B cell (primary cell): ENCODE measurements around the gene ARHGEF4. TPM values are rescaled to one million over a fixed set of nuclear protein-coding genes. Genes with fewer than 3 reads are reported as not detected.

Experiments
- ATAC-seq: fragments of 200-7000 bp; cut with Tn5 transposase; one replicate; pipeline ENCODE4 v1.10.0; 2021; ENCODE audit warnings: low read depth, mild to moderate bottlenecking, moderate number of reproducible peaks, moderate library complexity
- CTCF ChIA-PET: fragments of 350-600 bp; sonication (Branson Sonifier 250); formaldehyde crosslinking; loops from one replicate; lab custom pipeline; 2021; ENCODE audit warnings: antibody characterized with exemption, inconsistent platforms; lab: Charles Lee
- POLR2A ChIA-PET: fragments of 350-600 bp; sonication (Branson Sonifier 250); formaldehyde crosslinking; loops from one replicate; lab custom pipeline; 2021; ENCODE audit warnings: antibody characterized with exemption; lab: Charles Lee
- DNase-seq: peaks from one replicate; pipeline ENCODE4 v3.0.0; 2013
- H2AFZ ChIP-seq: 2 replicates; pipeline ENCODE4 v1.6.1; 2012; ENCODE audit warnings: mild to moderate bottlenecking, low read depth, low read length; ENCODE audit not compliant: insufficient read depth, poor library complexity, severe bottlenecking
- H3K27ac ChIP-seq, 2 donors: 1 replicate in 1 of 2; 2 replicates in 1 of 2; pipeline ENCODE4 v1.5.1; 2012 to 2013; ENCODE audit warnings: low read length in 2 of 2, mild to moderate bottlenecking in 2 of 2, moderate library complexity in 1 of 2
- H3K27me3 ChIP-seq, 4 experiments: fragments of 200-600 bp in 1 of 4; sonication (generic) in 1 of 4; replicated peaks in 1 of 4; 1 replicate in 2 of 4; 2 replicates in 2 of 4; pipeline versions ENCODE4 v1.6.1 to v1.7.0; 2013 to 2016; ENCODE audit warnings: low read length in 3 of 4, mild to moderate bottlenecking in 2 of 4, mixed read lengths in 1 of 4, moderate library complexity in 1 of 4; ENCODE audit not compliant: insufficient read depth in 4 of 4, control insufficient read depth in 3 of 4; ENCODE audit errors: control extremely low read depth in 1 of 4
- H3K36me3 ChIP-seq, 2 experiments: replicated peaks in 1 of 2; 1 replicate in 1 of 2; 2 replicates in 1 of 2; pipeline versions ENCODE4 v1.6.1 to v1.7.1; 2013; ENCODE audit warnings: low read length in 1 of 2; ENCODE audit not compliant: insufficient read depth in 2 of 2, control insufficient read depth in 1 of 2; ENCODE audit errors: control extremely low read depth in 1 of 2, extremely low read depth in 1 of 2
- H3K4me1 ChIP-seq, 2 donors: fragments of 200-600 bp in 1 of 2; sonication (generic) in 1 of 2; 1 replicate in 1 of 2; 2 replicates in 1 of 2; pipeline versions ENCODE4 v1.5.1 to v1.6.1; 2013 to 2017; ENCODE audit warnings: low read length in 2 of 2; ENCODE audit not compliant: control insufficient read depth in 2 of 2, insufficient read depth in 2 of 2
- H3K4me2 ChIP-seq: replicated peaks from 2 replicates; pipeline ENCODE3; 2012; ENCODE audit warnings: mild to moderate bottlenecking, low read depth, low read length; ENCODE audit not compliant: poor library complexity, severe bottlenecking
- H3K4me3 ChIP-seq, 5 experiments: fragments of 200-600 bp in 1 of 5; sonication (generic) in 1 of 5; 1 replicate in 3 of 5; 2 replicates in 2 of 5; pipeline versions ENCODE4 v1.5.1 to v1.7.0; 2011 to 2016; ENCODE audit warnings: low read length in 4 of 5, mild to moderate bottlenecking in 4 of 5, low read depth in 2 of 5, control low read depth in 1 of 5, moderate library complexity in 1 of 5; ENCODE audit not compliant: insufficient read depth in 1 of 5; ENCODE audit errors: control extremely low read depth in 1 of 5, extremely low read depth in 1 of 5
- H3K79me2 ChIP-seq: fragments of 200-600 bp; sonication (generic); one replicate; pipeline ENCODE4 v1.6.0; 2016; ENCODE audit warnings: low read length; ENCODE audit not compliant: control insufficient read depth, insufficient read depth
- H3K9ac ChIP-seq: fragments of 200-600 bp; sonication (generic); 2 replicates; pipeline ENCODE4 v1.6.1; 2017; ENCODE audit warnings: mild to moderate bottlenecking, low read length, moderate library complexity
- H3K9me3 ChIP-seq, 3 donors: one replicate each; pipeline versions ENCODE4 v1.6.1 to v1.7.1; 2013; ENCODE audit warnings: low read length in 2 of 3; ENCODE audit not compliant: control insufficient read depth in 2 of 3, insufficient read depth in 1 of 3; ENCODE audit errors: control extremely low read depth in 1 of 3
- H4K20me1 ChIP-seq: 2 replicates; pipeline ENCODE4 v1.6.0; 2012; ENCODE audit warnings: mild to moderate bottlenecking, low read length; ENCODE audit not compliant: insufficient read depth, control insufficient read depth, poor library complexity, severe bottlenecking
- H3K27ac Mint-ChIP-seq: one replicate; pipeline ENCODE4 v1.8.0; 2021; ENCODE audit warnings: mixed read lengths
- H3K27me3 Mint-ChIP-seq: one replicate; pipeline ENCODE4 v1.8.0; 2021; ENCODE audit warnings: mixed read lengths
- H3K4me1 Mint-ChIP-seq: one replicate; pipeline ENCODE4 v1.8.0; 2021; ENCODE audit warnings: mixed read lengths
- H3K4me3 Mint-ChIP-seq: one replicate; pipeline ENCODE4 v1.8.0; 2021; ENCODE audit warnings: mixed read lengths
- H3K9me3 Mint-ChIP-seq: one replicate; pipeline ENCODE4 v1.8.0; 2022; ENCODE audit warnings: mixed read lengths; ENCODE audit not compliant: insufficient read depth
- CTCF ChIP-seq: fragments of 200-600 bp; IDR thresholded peaks from one replicate; pipeline ENCODE4 v1.8.0; 2022; ENCODE audit warnings: antibody characterized with exemption, mild to moderate bottlenecking
- EZH2 ChIP-seq: IDR thresholded peaks from 2 replicates; pipeline ENCODE4 v1.6.1; 2012; ENCODE audit warnings: borderline replicate concordance, low read depth, mild to moderate bottlenecking, moderate library complexity, low read length; ENCODE audit not compliant: insufficient read depth, poor library complexity, severe bottlenecking
- WGBS: methylation state at CpG from one replicate; pipeline ENCODE4 v1.1.5; 2013; ENCODE audit warnings: missing lambda C conversion rate; ENCODE audit not compliant: insufficient coverage; 5-methylcytosine and 5-hydroxymethylcytosine counted together
- intact Hi-C: fragments of 100-400 bp; cut with micrococcal nuclease; formaldehyde crosslinking; loops from one replicate; pipeline ENCODE4 v1.10.0; 2022
- polyA plus RNA-seq: library from polyadenylated mRNA; depleted of rRNA; stranded (reverse); fragments of >200 nt; gene quantifications from 2 replicates; pipeline ENCODE4 v1.2.3, GENCODE V29; 2012
- total RNA-seq, 2 donors: library from RNA; stranded (reverse); fragments of 120-200 nt in 1 of 2; gene quantifications; 1 replicate in 1 of 2; 2 replicates in 1 of 2; pipeline versions ENCODE4 v1.2.3 to v1.2.4, GENCODE V29; 2013 to 2022

The ARHGEF4 gene
- total and polyA plus RNA-seq, 2 donors (not counting 1 experiment from before 2014, with no cell fraction given): 2.1 TPM; not detected in 1

GRCh38 chr2:130977461-130978050 is 140.8 kb downstream of the ARHGEF4 start:
- Mint-ChIP-seq H3K9me3 (no peaks in the 10 kb centered on the region), H3K27ac (no peak overlapping the region), H3K4me1 (no peaks in the 10 kb centered on the region), H3K4me3 (no peak overlapping the region), H3K27me3 (no peaks in the 10 kb centered on the region)
- CTCF ChIA-PET: no interaction called here
- Histone ChIP-seq H3K27me3 (peaks cover 0 to 4% (median 0%) of the 10 kb centered on the region in 4 experiments), H4K20me1 (no peaks in the 10 kb centered on the region), H2AFZ (no peak overlapping the region), H3K27ac (no peak overlapping the region), H3K36me3 (no peaks in the 10 kb centered on the region), H3K4me1 (no peaks in the 10 kb centered on the region), H3K9ac (no peak overlapping the region), H3K4me3 (no peak overlapping the region), H3K79me2 (no peaks in the 10 kb centered on the region), H3K4me2 (no peak overlapping the region), H3K9me3 (peaks cover 0 to 13% (median 8%) of the 10 kb centered on the region in 3 donors)
- ATAC-seq (no peak), DNase-seq (no peak)
- 100% methylated on average over 5 of the region's 5 CpGs for WGBS
- intact Hi-C loops: no loop called here
- POLR2A ChIA-PET: no interaction called here
- TF ChIP-seq CTCF (no peak), EZH2 (no peak)

- DNase-seq (no peak), ATAC-seq (no peak)
- Histone ChIP-seq H4K20me1 (no peaks in the 10 kb centered on the region), H3K4me3 (no peak overlapping the region), H3K9me3 (peaks cover 0 to 17% (median 8%) of the 10 kb centered on the region in 3 donors), H3K79me2 (no peaks in the 10 kb centered on the region), H3K36me3 (no peaks in the 10 kb centered on the region), H3K9ac (no peak overlapping the region), H3K27me3 (peaks cover 0 to 4% (median 0%) of the 10 kb centered on the region in 4 experiments), H3K4me1 (peaks cover 7 to 13% of the 10 kb centered on the region in 2 donors), H3K4me2 (no peak overlapping the region), H2AFZ (no peak overlapping the region), H3K27ac (no peak overlapping the region)
- WGBS: 88% methylated on average over 1 of the region's 1 CpG
- TF ChIP-seq CTCF (no peak), EZH2 (no peak)
- Mint-ChIP-seq H3K27ac (no peak overlapping the region), H3K27me3 (no peaks in the 10 kb centered on the region), H3K4me3 (no peak overlapping the region), H3K4me1 (peaks cover 14% of the 10 kb centered on the region), H3K9me3 (peaks cover 3% of the 10 kb centered on the region)
- ChIA-PET CTCF (no interaction called here), POLR2A (no interaction called here)
- intact Hi-C loops: no loop called here
Measured at GRCh38 chr2:130981667-130982066, 145.0 kb downstream of the ARHGEF4 start.
